GM12878 (cell line): ENCODE measurements around the gene NUP50. TPM values are rescaled to one million over a fixed set of nuclear protein-coding genes. Genes with fewer than 3 reads are reported as not detected.

Experiments
- ATAC-seq: fragments of 200-7000 bp; cut with Tn5 transposase; 3 replicates; pipeline ENCODE4 v1.9.1; 2020; ENCODE audit warnings: mild to moderate bottlenecking, moderate library complexity
- BruUV-seq: library from RNA; stranded (reverse); fragments of 400-500 nt; replicated peaks from 2 replicates; lab custom pipeline; 2021; lab: Mats Ljungman, UMichigan
- CTCF ChIA-PET: fragments of 300-600 bp; sonication (Branson Sonifier 250); formaldehyde crosslinking; extraction: SDS; loops from one replicate; lab custom pipeline; 2021; ENCODE audit warnings: inconsistent platforms; lab: Yijun Ruan, JAX
- POLR2A ChIA-PET: fragments of 350-600 bp; formaldehyde crosslinking; extraction: SDS; loops from one replicate; lab custom pipeline; 2021; ENCODE audit warnings: inconsistent platforms; lab: Charles Lee
- RAD21 ChIA-PET: fragments of 300-600 bp; sonication (Branson Sonifier 250); formaldehyde crosslinking; loops from one replicate; lab custom pipeline; 2023; ENCODE audit warnings: antibody characterized with exemption; ENCODE audit not compliant: unreplicated experiment; lab: Charles Lee
- SMC1A ChIA-PET: fragments of 300-600 bp; sonication (Branson Sonifier 250); formaldehyde crosslinking; loops from one replicate; lab custom pipeline; 2023; ENCODE audit not compliant: unreplicated experiment, uncharacterized antibody; lab: Charles Lee
- DNase-seq: peaks from one replicate; pipeline ENCODE4 v3.0.0-alpha.2; 2011; ENCODE audit warnings: low read depth, low spot score
- FAIRE-seq: peaks from 3 replicates; lab custom pipeline; 2011; peaks lifted over from hg19 to GRCh38; lab: Jason Lieb, UNC
- H2AFZ ChIP-seq: 2 replicates; pipeline ENCODE4 v1.6.0; 2011; ENCODE audit warnings: low read depth, low read length, control low read depth; ENCODE audit not compliant: control insufficient read depth
- H3K27ac ChIP-seq: 2 replicates; pipeline ENCODE4 v1.5.1; 2011; ENCODE audit warnings: control low read depth; ENCODE audit not compliant: control insufficient read depth, insufficient read depth
- H3K27me3 ChIP-seq, 2 experiments: replicated peaks in 1 of 2; 2 replicates each; pipeline versions ENCODE4 v1.6.0 to v1.6.1; 2011; ENCODE audit warnings: low read length in 1 of 2; ENCODE audit not compliant: control insufficient read depth in 2 of 2, insufficient read depth in 2 of 2
- H3K36me3 ChIP-seq, 2 experiments: 2 replicates each; pipeline ENCODE4 v1.5.1; 2011; ENCODE audit warnings: low read length in 1 of 2; ENCODE audit not compliant: control insufficient read depth in 2 of 2, insufficient read depth in 2 of 2
- H3K4me1 ChIP-seq: 2 replicates; pipeline ENCODE4 v1.6.1; 2011; ENCODE audit warnings: mild to moderate bottlenecking, low read length, moderate library complexity, mixed read lengths; ENCODE audit not compliant: control insufficient read depth, insufficient read depth
- H3K4me2 ChIP-seq: 2 replicates; pipeline ENCODE4 v1.6.0; 2011; ENCODE audit warnings: control low read depth; ENCODE audit not compliant: control insufficient read depth, insufficient read depth
- H3K4me3 ChIP-seq: fragments of 200-600 bp; sonication (generic); 2 replicates; pipeline ENCODE4 v1.5.1; 2016
- H3K79me2 ChIP-seq: 2 replicates; pipeline ENCODE4 v1.6.0; 2011; ENCODE audit warnings: low read length; ENCODE audit not compliant: control insufficient read depth, insufficient read depth
- H3K9ac ChIP-seq: 2 replicates; pipeline ENCODE4 v1.8.0; 2011; ENCODE audit warnings: low read length, control low read depth, mixed read lengths; ENCODE audit not compliant: control insufficient read depth, insufficient read depth
- H3K9me3 ChIP-seq: replicated peaks from 3 replicates; pipeline ENCODE4 v1.5.1; 2011; ENCODE audit warnings: mild to moderate bottlenecking, low read length; ENCODE audit not compliant: control insufficient read depth, insufficient read depth
- H4K20me1 ChIP-seq: 2 replicates; pipeline ENCODE4 v1.6.0; 2011; ENCODE audit not compliant: control insufficient read depth, insufficient read depth
- BHLHE40 ChIP-seq, 2 experiments: fragments of 450-650 bp in 1 of 2; IDR thresholded peaks; 2 replicates each; pipeline ENCODE4 v1.6.1; 2011 to 2017; ENCODE audit warnings: low read depth in 2 of 2, borderline replicate concordance in 1 of 2, improper control_type of control experiment in 1 of 2, low read length in 1 of 2, mild to moderate bottlenecking in 1 of 2
- MTA3 ChIP-seq: IDR thresholded peaks from 2 replicates; pipeline ENCODE4 v1.6.1; 2012; ENCODE audit warnings: low read length, inconsistent platforms, borderline replicate concordance
- MXI1 ChIP-seq: fragments of 150-350 bp; IDR thresholded peaks from 2 replicates; pipeline ENCODE4 v1.6.1; 2011; ENCODE audit warnings: low read depth, mild to moderate bottlenecking, inconsistent platforms, low read length, improper control_type of control experiment
- POLR2A ChIP-seq: IDR thresholded peaks from 2 replicates; pipeline ENCODE4 v1.6.1; 2011; ENCODE audit warnings: low read depth, mild to moderate bottlenecking, low read length
- WGBS: methylation state at CpG from one replicate; pipeline ENCODE4 v1.1.6; 2016; ENCODE audit warnings: low lambda C conversion rate; ENCODE audit not compliant: insufficient replicate concordance, insufficient coverage; ENCODE audit errors: missing lambda C conversion rate; 5-methylcytosine and 5-hydroxymethylcytosine counted together
- in situ Hi-C: fragments of 300-500 bp; cut with MboI; formaldehyde crosslinking; loops from 9 replicates; pipeline ENCODE4 v1.14.3; 2018; ENCODE audit warnings: mixed read lengths
- intact Hi-C: fragments of 100-400 bp; cut with micrococcal nuclease; formaldehyde crosslinking; loops from one replicate; pipeline ENCODE4 v1.14.2; 2022; ENCODE audit not compliant: unreplicated experiment
- polyA plus RNA-seq, 11 experiments: library from polyadenylated mRNA; depleted of rRNA in 4 of 11; unstranded in 6 of 11; stranded (reverse) in 5 of 11; fragments of >200 nt; fragmentation: Nextera tagmentation in 4 of 11; fragmentation: Illumina TruSeq in 1 of 11; extraction: Ambion mirVana in 4 of 11; extraction: Trizol in 1 of 11; gene quantifications; 1 replicate in 1 of 11; 2 replicates in 10 of 11; pipeline versions ENCODE4 v1.2.1 to v1.2.3, GENCODE V29; 2011 to 2016; ENCODE audit warnings: inconsistent platforms in 2 of 11, missing spikeins in 2 of 11, low read depth in 1 of 11
- total RNA-seq, 4 experiments: library from RNA; depleted of rRNA in 3 of 4; stranded (reverse); fragments of >200 nt in 3 of 4; fragmentation: Illumina TruSeq in 1 of 4; extraction: Trizol in 1 of 4; gene quantifications; 2 replicates each; pipeline versions ENCODE4 v1.2.1 to v1.2.3, GENCODE V29; 2013 to 2021

The NUP50 gene
- total and polyA plus RNA-seq, 10 of the 15 experiments (the other 5 are each of a cell fraction or from before 2014, with no cell fraction given) = 36.8 to 125 (median 78.8) TPM

- H3K36me3 ChIP-seq = peaks cover 2 to 11% of the 10 kb centered on the region in 2 experiments; a peak in 2 of 4 replicates
- no peak for TF ChIP-seq MXI1
- peak; percentile 49; the same call in 1 of the 2 replicates for TF ChIP-seq POLR2A
- no peaks in the 10 kb centered on the region for H4K20me1 ChIP-seq
- CTCF ChIA-PET = interaction anchor here (0.6 to 2.4 kb wide), 5 partner anchors 9 to 81 kb away, joined by 3 to 13 read pairs (median 4); no protein-coding TSS in a partner anchor
- H2AFZ ChIP-seq = peak overlapping the region; percentile 6
- SMC1A ChIA-PET = interaction anchor here (0.9 to 5.2 kb wide), 6 partner anchors 11 to 72 kb away, joined by 3 to 32 read pairs (median 5); partner anchors contain the start of gene NUP50
- ATAC-seq (peak; percentile 44), DNase-seq (no peak), FAIRE-seq (no peak)
- H3K4me1 ChIP-seq = peaks cover 62% of the 10 kb centered on the region
- H3K27me3 ChIP-seq = no peaks in the 10 kb centered on the region
- RAD21 ChIA-PET = interaction anchor here (1.0 to 3.8 kb wide), 6 partner anchors 8 to 72 kb away, joined by 3 to 28 read pairs (median 10); partner anchors contain the start of gene NUP50
- in situ Hi-C loops = no loop called here
- WGBS = 5% methylated on average over 20 of the region's 20 CpGs
- peak overlapping the region; percentile 67 for H3K4me3 ChIP-seq
- intact Hi-C loops = loop anchor here (5.0 kb wide), 1 partner anchor 69 kb away; no protein-coding TSS in a partner anchor
- H3K9me3 ChIP-seq = no peaks in the 10 kb centered on the region
- H3K4me2 ChIP-seq = peak overlapping the region; percentile 88
- POLR2A ChIA-PET = interaction anchor here (1.2 to 2.8 kb wide), 6 partner anchors 10 to 70 kb away, joined by 3 to 16 read pairs (median 8); no protein-coding TSS in a partner anchor
- H3K79me2 ChIP-seq = peaks cover 85% of the 10 kb centered on the region
- no TSS peak for BruUV-seq
- H3K9ac ChIP-seq = peak overlapping the region; percentile 80
- peak overlapping the region; percentile 93 for H3K27ac ChIP-seq
Measured at GRCh38 chr22:45235851-45236342, 72.2 kb downstream of the NUP50 start.

GRCh38 chr22:45237065-45237990, 73.6 kb downstream of the NUP50 start:
- ChIA-PET CTCF (interaction anchor here (1.2 to 2.3 kb wide), 3 partner anchors 8 to 72 kb away, joined by 3 to 8 read pairs (median 8); no protein-coding TSS in a partner anchor), POLR2A (interaction anchor here (0.5 to 1.8 kb wide), 7 partner anchors 9 to 132 kb away, joined by 3 to 9 read pairs (median 5); no protein-coding TSS in a partner anchor), SMC1A (interaction anchor here (0.6 to 5.2 kb wide), 6 partner anchors 9 to 111 kb away, joined by 3 to 32 read pairs (median 4); partner anchors contain the start of gene NUP50), RAD21 (interaction anchor here (0.6 kb wide), 1 partner anchor 65 kb away, joined by 3 read pairs; no protein-coding TSS in a partner anchor)
- Histone ChIP-seq H3K4me2 (peak overlapping the region; percentile 88), H2AFZ (no peak overlapping the region), H4K20me1 (no peaks in the 10 kb centered on the region), H3K9ac (peak overlapping the region; percentile 80), H3K27me3 (no peaks in the 10 kb centered on the region), H3K4me3 (peak overlapping the region; percentile 67), H3K9me3 (no peaks in the 10 kb centered on the region), H3K36me3 (peaks cover 2 to 11% of the 10 kb centered on the region in 2 experiments; a peak in 2 of 4 replicates), H3K79me2 (peaks cover 79% of the 10 kb centered on the region), H3K27ac (peak overlapping the region; percentile 93), H3K4me1 (peaks cover 69% of the 10 kb centered on the region)
- 89% methylated on average over 13 of the region's 15 CpGs for WGBS
- in situ Hi-C loops = no loop called here
- FAIRE-seq = peak; percentile 47
- intact Hi-C loops = loop anchor here (5.0 kb wide), 1 partner anchor 70 kb away; no protein-coding TSS in a partner anchor
- ATAC-seq = no peak
- BruUV-seq = no TSS peak
- TF ChIP-seq MTA3 (no peak), POLR2A (0 out of 2 replicates have a peak, but pooled peaks have one; percentile 7), BHLHE40 (IDR thresholded peaks at IDR 0.05; ENCODE audit: borderline replicate concordance in 1 of 2, low read depth in 2 of 2, low read length in 1 of 2) (peak in 1 of 2 experiments; percentile 22; a peak in 1 of 4 replicates)
- DNase-seq = no peak
